Head of caudate nucleus (tissue), 42 donors: ENCODE data around the gene OR2A42.
"Not testable (repeated sequence)": the region's sequence is repeated elsewhere in the genome, so short reads cannot be mapped to it uniquely, and the experiment has no call there.

Source experiments
- DNase-seq, 42 donors: peaks; one replicate each; pipeline versions ENCODE4 v3.0.0 to v3.0.0-alpha.2; 2020 to 2021; ENCODE audit warnings: mixed read lengths in 7 of 42
- intact Hi-C: fragments of 100-400 bp; cut with DNase I; formaldehyde crosslinking; loops from one replicate; pipeline ENCODE4 v1.15.0; 2022

Gene OR2A42

GRCh38 chr7:144231027-144231426, 8.4 kb downstream of the OR2A42 start:
- DNase-seq, intact Hi-C loops: not testable (repeated sequence)

DNA sequence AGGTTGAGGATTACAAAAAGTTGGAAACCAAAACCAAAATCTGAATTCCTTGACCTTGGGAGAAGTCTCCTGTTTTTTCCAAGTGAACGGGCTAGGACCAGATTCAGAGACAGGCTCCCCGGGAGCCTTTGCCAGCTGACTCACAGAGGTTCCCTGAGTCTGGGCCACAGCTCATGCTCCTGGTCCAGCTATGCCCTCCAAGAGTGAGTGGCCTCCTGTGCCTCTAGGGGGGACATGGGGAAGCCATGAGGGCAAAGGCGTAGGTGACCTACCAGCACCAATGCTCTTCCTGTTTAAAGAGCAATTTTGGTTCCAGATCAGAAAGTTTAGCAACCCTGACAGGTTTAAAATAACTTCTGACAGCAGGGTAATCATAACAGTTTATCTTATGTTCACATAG, 10.6 kb downstream of the OR2A42 start:
- intact Hi-C loops, DNase-seq: not testable (repeated sequence)

GRCh38 chr7:144226866-144227265, 12.5 kb downstream of the OR2A42 start:
- peak in 1 of 42 donors; percentile 36 for DNase-seq
- intact Hi-C loops: not testable (repeated sequence)

DNA sequence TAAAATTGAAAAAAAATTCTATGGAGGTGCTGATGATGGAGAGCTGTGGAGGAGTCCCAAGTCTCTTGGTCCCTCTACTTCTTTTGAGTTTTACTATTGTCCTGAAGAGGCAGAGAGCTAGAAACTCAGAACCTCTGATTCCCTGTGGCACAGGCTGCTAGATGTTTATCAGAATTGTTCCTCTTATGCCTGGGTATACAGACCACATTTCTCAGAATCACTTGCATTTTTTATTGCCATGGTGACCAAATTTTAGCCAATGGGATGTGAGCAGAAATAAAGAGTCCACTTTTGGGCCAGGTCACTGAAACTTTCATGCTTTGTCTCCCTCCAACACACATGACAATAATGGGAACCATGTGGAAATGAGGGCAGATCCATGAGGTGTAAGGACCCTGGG, 15.7 kb downstream of the OR2A42 start:
- DNase-seq, intact Hi-C loops: not testable (repeated sequence)

DNA sequence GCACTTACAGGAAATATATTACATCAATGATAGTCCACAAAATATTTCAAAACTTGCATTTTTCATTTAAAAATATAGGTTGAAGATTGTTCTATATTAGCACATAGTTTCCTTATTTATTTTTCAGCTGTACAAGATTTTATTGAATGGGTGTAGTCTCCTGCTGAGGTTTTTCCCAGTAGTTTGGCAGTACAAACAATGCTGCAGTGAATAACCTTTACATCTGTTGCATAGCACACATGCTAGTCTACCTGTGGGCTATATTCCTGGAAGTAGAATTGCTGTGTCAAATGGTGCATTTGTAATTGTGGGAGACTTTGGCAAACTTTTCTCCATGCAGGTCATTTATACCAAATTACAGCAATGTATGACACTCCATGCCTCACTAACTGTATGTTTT, 18.9 kb downstream of the OR2A42 start:
- intact Hi-C loops: not testable (repeated sequence)

GRCh38 chr7:144219149-144219548, 20.3 kb downstream of the OR2A42 start:
- intact Hi-C loops: not testable (repeated sequence)

More for the DNA sequence above, 18.9 kb downstream of the OR2A42 start:
- not testable (repeated sequence) for DNase-seq

DNA sequence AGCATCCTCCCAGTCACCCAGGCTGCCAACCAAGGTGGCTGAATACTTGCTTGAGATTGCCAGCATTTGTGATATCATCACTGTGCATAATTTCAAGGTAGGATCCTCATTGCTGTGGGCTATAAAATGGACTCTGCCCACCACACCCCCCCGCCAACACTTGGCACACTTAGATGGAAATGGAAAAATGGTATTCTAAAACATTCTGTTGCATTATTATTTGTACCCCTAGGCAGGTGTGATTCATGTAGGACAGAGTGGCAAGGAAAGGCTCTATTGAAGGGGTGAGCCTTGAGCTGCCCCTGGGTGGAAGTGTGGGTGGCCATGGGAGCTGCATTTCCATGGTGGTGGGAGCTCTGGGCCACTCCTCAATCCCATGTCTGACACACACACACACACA, 20.8 kb downstream of the OR2A42 start:
- DNase-seq, intact Hi-C loops: not testable (repeated sequence)

More at GRCh38 chr7:144219149-144219548, 20.3 kb downstream of the OR2A42 start:
- DNase-seq: not testable (repeated sequence)

- intact Hi-C loops, DNase-seq: not testable (repeated sequence)
These were observed 22.2 kb downstream of the OR2A42 start for GRCh38 chr7:144217200-144217599.

GRCh38 chr7:144205306-144205705, 34.1 kb downstream of the OR2A42 start:
- DNase-seq, intact Hi-C loops: not testable (repeated sequence)

DNA sequence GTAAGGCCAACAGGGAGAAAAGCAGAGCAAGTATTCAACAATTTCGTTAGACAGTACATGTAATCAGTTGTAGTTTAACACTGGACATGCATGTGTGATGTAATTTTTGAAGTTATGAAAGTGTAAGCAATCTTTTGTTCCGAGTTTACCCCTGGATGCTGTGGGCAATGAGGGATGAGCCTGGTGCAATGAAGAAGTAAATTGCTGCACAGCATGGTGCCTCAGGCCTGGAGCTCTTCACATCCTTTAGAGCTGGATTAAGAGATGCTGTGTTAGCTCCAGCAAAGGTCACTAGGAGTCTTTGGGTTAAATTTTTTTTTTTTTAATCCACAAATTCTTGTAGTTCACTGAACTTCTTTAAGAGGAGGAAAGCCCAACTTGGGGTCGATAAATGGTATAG, 36.3 kb downstream of the OR2A42 start:
- DNase-seq, intact Hi-C loops: not testable (repeated sequence)

- intact Hi-C loops, DNase-seq: not testable (repeated sequence)
These were observed 37.4 kb downstream of the OR2A42 start for GRCh38 chr7:144201978-144202377.

- DNase-seq: peak in 2 of 42 donors; percentile 4 to 20
- intact Hi-C loops: not testable (repeated sequence)
These were observed 40.5 kb downstream of the OR2A42 start for GRCh38 chr7:144198934-144199333.

DNA sequence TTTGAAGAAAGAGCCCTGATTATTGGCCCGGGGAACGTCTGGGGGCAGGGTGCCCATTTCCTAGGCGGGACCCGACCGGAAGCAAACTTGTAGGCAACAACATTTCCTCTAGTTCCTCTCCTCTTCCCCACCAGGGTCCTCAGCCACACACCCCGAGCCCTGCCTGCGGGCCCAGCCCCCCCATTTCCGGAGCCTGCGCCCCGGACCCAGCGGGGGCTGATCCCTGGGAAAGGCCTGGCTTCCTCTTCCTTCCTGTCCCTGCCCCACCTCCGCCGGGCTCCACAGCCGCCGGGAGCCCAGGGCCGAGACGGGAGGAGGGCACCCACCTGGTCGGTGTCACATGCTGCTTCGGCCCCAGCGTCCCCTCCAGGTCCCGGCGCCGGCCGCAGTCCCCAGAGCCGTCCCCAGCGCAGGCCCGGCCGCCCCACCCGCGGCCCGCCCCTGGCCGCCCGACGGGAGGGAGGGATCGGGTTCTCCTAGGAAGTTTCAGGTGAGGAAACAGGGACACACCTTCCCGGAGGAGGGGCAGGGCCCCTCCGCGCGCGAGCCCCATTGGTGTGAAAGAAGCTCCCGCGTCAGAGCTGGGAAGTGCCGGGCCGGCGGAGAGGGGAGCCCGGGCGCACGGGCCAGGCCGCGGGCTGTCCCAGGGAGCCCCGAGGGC, 44.1 kb downstream of the OR2A42 start, which contains the start of gene ARHGEF35:
Gene ARHGEF35, minus strand, starts transcription at position 622 of the 661 bp plus-strand sequence. CDS start 7,450 bp downstream, outside the sequence.
- intact Hi-C loops, DNase-seq: not testable (repeated sequence)

- DNase-seq, intact Hi-C loops: not testable (repeated sequence)
These were observed 45.0 kb downstream of the OR2A42 start for GRCh38 chr7:144194453-144194852.

DNA sequence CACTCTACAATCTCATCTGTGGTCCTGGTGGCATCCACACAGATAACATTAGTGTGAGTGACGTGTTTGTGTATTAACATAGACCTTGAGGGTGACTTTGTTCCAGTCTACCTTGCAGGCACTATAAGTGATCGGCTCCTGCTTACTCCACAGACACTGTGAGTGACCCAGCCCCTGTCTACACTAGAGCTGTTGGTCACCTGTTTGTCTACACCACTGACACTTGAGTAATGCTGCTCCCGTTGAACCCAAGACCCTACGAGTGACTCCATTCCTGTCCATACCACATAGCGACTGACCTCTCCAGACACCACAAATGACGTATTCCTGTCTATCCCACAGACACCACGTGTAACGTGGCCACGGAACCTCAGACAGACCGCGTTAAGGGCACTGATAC, 45.6 kb downstream of the OR2A42 start:
- DNase-seq, intact Hi-C loops: not testable (repeated sequence)

DNA sequence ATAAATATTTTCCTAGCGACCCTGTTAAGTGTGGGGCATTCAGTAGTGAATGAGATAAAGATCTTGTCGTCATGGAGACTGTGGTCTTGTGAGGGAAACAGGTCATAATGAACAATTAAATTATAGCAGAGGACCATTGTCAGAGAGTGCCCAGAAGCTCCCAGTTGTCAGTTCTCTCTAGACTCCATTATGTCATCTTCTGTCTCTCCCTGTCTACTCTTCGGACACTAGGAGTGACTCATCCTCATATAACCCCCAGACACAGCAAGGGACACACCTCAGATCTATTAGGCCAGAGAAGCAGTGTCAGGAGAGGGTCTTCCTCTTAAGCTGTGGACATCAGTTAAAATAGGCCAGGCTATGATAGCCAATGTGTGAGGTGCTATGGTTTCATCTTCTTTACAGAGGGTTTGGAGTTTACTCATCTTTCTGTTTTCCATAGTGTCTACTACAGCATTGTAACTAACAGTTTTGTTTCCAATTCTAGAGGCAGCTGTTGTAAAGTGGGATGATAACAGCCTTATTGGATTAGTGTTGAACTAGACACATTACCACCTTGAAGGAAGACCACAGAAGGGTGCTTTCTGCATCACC, 50.7 kb downstream of the OR2A42 start:
- DNase-seq, intact Hi-C loops: not testable (repeated sequence)

DNA sequence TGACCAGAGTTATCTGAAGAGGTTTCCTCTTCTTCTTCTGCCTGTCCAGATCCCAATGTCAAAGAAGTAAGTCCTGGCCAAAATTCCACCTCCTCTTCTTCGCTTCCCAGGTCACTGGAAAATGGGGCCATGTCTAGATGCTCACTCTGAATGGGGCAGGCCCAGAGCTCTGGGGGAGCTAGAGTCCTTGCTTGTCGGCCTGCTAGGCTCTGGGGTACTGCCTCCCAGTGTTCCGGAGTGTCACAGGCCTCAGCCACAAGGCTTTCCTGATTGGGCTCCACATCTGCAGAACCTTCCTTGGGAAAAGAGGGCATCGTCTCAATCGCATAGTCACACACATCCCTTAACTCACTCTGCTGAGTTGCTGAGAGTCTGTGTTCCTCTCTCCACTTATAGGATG, 51.6 kb downstream of the OR2A42 start:
- DNase-seq, intact Hi-C loops: not testable (repeated sequence)

GRCh38 chr7:144183166-144183565, 56.2 kb downstream of the OR2A42 start, which contains the start of gene CTAGE4:
CTAGE4 (plus strand) TSS chr7:144183466; CDS start chr7:144183504, 38 bp downstream.
- DNase-seq, intact Hi-C loops: not testable (repeated sequence)

DNA sequence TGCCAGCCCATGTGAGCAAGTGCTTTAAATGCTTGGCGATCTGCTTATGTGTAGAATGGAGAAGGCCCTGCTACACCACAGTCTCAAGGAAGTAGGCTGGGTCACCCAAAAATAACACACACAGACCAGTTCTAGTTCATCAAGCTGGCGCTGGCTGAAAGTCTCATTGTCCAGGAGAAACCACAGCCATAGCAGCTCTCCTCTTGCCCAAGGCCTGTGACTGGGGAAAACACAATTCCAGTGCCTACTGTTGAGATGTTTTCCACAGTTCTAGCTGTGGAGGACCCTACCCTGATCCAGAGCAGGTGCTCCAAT, 60.3 kb downstream of the OR2A42 start:
- DNase-seq: not testable (repeated sequence)

DNA sequence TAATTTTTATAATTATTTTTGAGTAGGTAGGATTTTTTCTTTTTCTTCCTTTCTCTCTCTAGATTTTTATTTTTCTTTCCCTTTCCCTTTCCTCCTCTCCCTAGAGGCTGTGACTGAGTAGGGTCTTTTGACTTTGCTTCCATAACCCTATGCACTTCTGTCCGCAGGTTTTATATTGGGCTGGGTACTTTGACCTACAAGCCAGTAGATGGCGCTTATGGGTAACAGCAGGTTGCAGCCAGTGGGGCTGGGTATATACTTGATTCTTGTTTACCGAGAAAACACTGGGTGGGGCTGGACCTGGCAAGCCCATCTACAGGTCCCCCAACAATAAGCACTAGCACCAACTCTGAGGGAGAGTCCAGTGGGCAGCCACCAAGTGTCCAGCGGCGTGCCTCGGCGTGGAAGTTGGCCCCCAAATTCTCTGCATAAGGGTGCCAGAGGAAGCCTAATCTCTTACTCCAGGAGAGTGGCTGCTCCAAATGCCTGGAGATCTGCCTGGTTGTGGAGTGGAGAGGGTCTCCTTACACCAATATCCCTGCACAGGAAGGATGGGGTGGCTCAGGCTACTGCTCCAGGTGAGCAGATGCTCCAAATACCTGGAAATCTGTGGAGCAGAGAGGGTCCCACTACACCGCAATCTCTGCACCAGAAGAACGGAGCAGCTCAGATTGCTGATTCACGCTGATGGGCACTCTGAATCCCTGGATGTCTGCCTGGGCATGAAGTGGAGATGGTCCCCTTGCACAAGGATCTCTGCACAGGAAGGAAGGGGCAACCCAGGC, 60.8 kb downstream of the OR2A42 start:
- DNase-seq: peak in 6 of 42 donors; percentile 4 to 50 (median 22)
- intact Hi-C loops: not testable (repeated sequence)

More for the DNA sequence above, 60.3 kb downstream of the OR2A42 start:
- intact Hi-C loops: not testable (repeated sequence)
